Measurements from ENCODE around the gene OSBPL8.

DNA sequence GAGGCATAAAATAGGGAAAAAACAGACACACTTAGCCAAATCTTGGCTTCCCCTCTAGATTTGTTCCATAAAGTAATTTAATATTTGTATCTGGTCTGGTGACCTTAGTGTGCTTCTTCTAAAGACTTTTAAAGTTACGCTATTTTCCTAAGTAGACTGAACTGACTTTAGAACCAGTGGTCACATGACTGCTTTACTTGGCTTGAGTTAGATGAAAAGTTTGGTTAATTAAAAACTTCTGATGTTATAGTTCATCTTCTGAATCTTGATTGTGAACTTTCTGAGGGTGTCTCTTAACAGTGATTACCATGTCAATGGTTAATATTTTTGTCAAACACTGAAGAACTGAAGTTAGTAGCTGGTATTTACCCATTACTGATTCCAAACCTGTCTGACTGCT is 214.0 kb downstream of the OSBPL8 start:
- TF ChIP-seq, protein P1, sequence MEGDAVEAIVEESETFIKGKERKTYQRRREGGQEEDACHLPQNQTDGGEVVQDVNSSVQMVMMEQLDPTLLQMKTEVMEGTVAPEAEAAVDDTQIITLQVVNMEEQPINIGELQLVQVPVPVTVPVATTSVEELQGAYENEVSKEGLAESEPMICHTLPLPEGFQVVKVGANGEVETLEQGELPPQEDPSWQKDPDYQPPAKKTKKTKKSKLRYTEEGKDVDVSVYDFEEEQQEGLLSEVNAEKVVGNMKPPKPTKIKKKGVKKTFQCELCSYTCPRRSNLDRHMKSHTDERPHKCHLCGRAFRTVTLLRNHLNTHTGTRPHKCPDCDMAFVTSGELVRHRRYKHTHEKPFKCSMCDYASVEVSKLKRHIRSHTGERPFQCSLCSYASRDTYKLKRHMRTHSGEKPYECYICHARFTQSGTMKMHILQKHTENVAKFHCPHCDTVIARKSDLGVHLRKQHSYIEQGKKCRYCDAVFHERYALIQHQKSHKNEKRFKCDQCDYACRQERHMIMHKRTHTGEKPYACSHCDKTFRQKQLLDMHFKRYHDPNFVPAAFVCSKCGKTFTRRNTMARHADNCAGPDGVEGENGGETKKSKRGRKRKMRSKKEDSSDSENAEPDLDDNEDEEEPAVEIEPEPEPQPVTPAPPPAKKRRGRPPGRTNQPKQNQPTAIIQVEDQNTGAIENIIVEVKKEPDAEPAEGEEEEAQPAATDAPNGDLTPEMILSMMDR (IDR thresholded peaks at IDR 0.05; ENCODE audit: insufficient read depth, low read length, poor library complexity, severe bottlenecking) = no peak
- TF ChIP-seq EZH2phosphoT487 (conservative IDR thresholded peaks at IDR 0.05; ENCODE audit: low read length) = no peak
